WTC11 (cell line): ENCODE results near the gene CELSR2.

Experiments
- ARID4B ChIP-seq: sonication (generic); formaldehyde crosslinking; IDR thresholded peaks from 2 replicates; pipeline ENCODE4 v1.8.0; 2023; ENCODE audit warnings: missing genetic modification reagents, mild to moderate bottlenecking, borderline replicate concordance
- ATF6 ChIP-seq: sonication (generic); formaldehyde crosslinking; IDR thresholded peaks from 2 replicates; pipeline ENCODE4 v1.8.1; 2023; ENCODE audit warnings: mild to moderate bottlenecking, missing genetic modification reagents
- CTCF ChIP-seq: fragments of 200-600 bp; IDR thresholded peaks from 2 replicates; pipeline ENCODE4 v1.8.0; 2022; ENCODE audit warnings: antibody characterized with exemption
- GABPB1 ChIP-seq: sonication (generic); formaldehyde crosslinking; IDR thresholded peaks from 2 replicates; pipeline ENCODE4 v1.8.1; 2023; ENCODE audit warnings: mild to moderate bottlenecking, missing genetic modification reagents
- IRF1 ChIP-seq: sonication (generic); formaldehyde crosslinking; IDR thresholded peaks from 2 replicates; pipeline ENCODE4 v1.8.0; 2023; ENCODE audit warnings: missing genetic modification reagents
- IRF2 ChIP-seq: sonication (generic); formaldehyde crosslinking; IDR thresholded peaks from 2 replicates; pipeline ENCODE4 v1.8.0; 2022; ENCODE audit warnings: low read depth, missing genetic modification reagents, borderline replicate concordance
- KAT7 ChIP-seq: sonication (generic); formaldehyde crosslinking; IDR thresholded peaks from 2 replicates; pipeline ENCODE4 v1.8.1; 2023; ENCODE audit warnings: missing genetic modification reagents, mild to moderate bottlenecking, borderline replicate concordance
- MYBL2 ChIP-seq: sonication (generic); formaldehyde crosslinking; IDR thresholded peaks from 2 replicates; pipeline ENCODE4 v1.8.1; 2023; ENCODE audit warnings: mild to moderate bottlenecking, moderate library complexity, missing genetic modification reagents
- NFYB ChIP-seq: sonication (generic); formaldehyde crosslinking; conservative IDR thresholded peaks from 2 replicates; pipeline ENCODE4 v1.8.0; 2022; ENCODE audit warnings: low read depth, missing genetic modification reagents
- NR2C2 ChIP-seq: sonication (generic); formaldehyde crosslinking; IDR thresholded peaks from 2 replicates; pipeline ENCODE4 v1.8.0; 2022; ENCODE audit warnings: mild to moderate bottlenecking, missing genetic modification reagents
- OVOL2 ChIP-seq: fragments of 250-450 bp; sonication (Bioruptor Pico); IDR thresholded peaks from 2 replicates; pipeline ENCODE4 v1.9.0; 2021; ENCODE audit warnings: mild to moderate bottlenecking, borderline replicate concordance
- SP1 ChIP-seq: sonication (generic); formaldehyde crosslinking; conservative IDR thresholded peaks from 2 replicates; pipeline ENCODE4 v1.8.1; 2022; ENCODE audit warnings: missing genetic modification reagents
- USF2 ChIP-seq: sonication (generic); formaldehyde crosslinking; IDR thresholded peaks from 2 replicates; pipeline ENCODE4 v1.8.1; 2023; ENCODE audit warnings: mild to moderate bottlenecking, missing genetic modification reagents, moderate library complexity

GRCh38 chr1:109238382-109238781 is 11.0 kb upstream of the CELSR2 start:
- TF ChIP-seq ATF6 (CRISPR knock-in tag) (no peak), CTCF (no peak), NR2C2 (CRISPR knock-in tag) (no peak), NFYB (CRISPR knock-in tag) (no peak), ARID4B (CRISPR knock-in tag) (no peak), IRF1 (CRISPR knock-in tag) (no peak), GABPB1 (no peak), KAT7 (CRISPR knock-in tag) (no peak), IRF2 (no peak), USF2 (CRISPR knock-in tag) (no peak), MYBL2 (no peak), SP1 (no peak), OVOL2 (CRISPR knock-in tag) (no peak)
